Measurements from ENCODE around the gene FOSL1.

FOSL1 gene

DNA sequence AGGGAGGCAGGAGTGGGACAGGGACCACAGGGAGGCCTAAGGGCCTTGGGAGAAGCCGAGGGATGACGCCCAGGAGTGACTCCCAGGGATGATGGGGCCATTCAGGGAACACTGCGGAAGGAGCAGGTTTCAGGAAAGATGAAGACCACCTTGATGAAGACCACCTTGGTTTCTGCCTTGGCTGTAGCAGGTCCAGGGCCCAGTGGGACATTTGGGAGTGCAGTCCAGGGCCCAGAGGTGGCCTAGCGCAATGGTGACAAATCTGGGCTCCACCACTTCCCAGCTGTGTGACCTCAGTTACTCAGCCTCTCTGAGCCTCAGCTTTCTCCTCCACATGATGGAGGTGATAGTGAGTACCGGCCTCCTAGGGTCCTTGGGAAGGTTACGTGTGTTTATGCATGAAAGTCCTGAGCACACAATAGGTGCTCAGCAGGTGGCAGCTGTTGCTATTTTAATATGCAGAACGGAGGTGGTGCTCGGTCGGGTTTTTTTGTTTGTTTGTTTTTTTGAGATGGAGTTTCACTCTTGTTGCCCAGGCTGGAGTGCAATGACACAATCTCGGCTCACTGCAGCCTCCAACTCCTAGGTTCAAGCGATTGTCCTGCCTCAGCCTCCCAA is 45.9 kb upstream of the FOSL1 start:
- Histone ChIP-seq H3K9ac (no peak overlapping the region), H3K4me3 (ENCODE audit: low read depth, low read length) (no peak overlapping the region), H3K79me2 (no peaks in the 10 kb centered on the region), H3K4me1 (no peaks in the 10 kb centered on the region), H3K9me3 (ENCODE audit: control insufficient read depth, low read length) (no peaks in the 10 kb centered on the region), H2AFZ (no peak overlapping the region), H3K27me3 (ENCODE audit: control insufficient read depth, insufficient read depth, low read length) (no peaks in the 10 kb centered on the region), H3K36me3 (ENCODE audit: control insufficient read depth, insufficient read depth, low read length) (no peaks in the 10 kb centered on the region), H3K4me2 (ENCODE audit: low read length) (no peak overlapping the region), H3K27ac (no peak overlapping the region)
- TF ChIP-seq, protein P1, sequence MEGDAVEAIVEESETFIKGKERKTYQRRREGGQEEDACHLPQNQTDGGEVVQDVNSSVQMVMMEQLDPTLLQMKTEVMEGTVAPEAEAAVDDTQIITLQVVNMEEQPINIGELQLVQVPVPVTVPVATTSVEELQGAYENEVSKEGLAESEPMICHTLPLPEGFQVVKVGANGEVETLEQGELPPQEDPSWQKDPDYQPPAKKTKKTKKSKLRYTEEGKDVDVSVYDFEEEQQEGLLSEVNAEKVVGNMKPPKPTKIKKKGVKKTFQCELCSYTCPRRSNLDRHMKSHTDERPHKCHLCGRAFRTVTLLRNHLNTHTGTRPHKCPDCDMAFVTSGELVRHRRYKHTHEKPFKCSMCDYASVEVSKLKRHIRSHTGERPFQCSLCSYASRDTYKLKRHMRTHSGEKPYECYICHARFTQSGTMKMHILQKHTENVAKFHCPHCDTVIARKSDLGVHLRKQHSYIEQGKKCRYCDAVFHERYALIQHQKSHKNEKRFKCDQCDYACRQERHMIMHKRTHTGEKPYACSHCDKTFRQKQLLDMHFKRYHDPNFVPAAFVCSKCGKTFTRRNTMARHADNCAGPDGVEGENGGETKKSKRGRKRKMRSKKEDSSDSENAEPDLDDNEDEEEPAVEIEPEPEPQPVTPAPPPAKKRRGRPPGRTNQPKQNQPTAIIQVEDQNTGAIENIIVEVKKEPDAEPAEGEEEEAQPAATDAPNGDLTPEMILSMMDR (IDR thresholded peaks at IDR 0.05) = no peak

DNA sequence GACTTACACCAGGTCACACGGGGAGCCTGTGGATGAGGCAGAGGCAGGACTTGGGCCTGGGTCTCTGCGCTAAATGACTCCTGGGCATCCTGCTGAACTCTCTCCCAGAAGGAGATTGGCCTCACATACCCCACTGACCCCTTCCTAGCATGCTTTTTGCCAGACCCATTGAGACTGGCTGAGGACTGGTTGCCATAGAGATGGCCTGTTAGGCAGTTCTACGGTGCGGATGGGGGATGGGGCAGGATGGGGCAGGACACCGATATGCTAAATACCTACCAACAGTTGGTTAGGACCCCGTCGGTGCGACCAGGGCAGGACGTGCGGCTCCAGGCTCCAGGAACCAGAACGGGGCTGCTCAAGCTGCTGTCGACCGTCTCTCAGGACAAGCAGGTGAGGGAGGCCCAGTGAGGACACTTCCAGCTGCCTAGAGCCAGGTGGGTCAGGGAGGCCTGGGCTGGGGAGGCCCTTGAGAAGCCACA is 45.3 kb upstream of the FOSL1 start, which contains the start of gene TSGA10IP:
Gene TSGA10IP (plus strand): TSS at position 51 of the 482 bp plus-strand sequence. CDS start 196 bp downstream, at position 247.
- no peaks in the 10 kb centered on the region for H3K4me1 ChIP-seq
- H2AFZ ChIP-seq = no peak within 1 kb of the TSS
- no peaks in the 10 kb centered on the region for H3K79me2 ChIP-seq
- no peaks in the 10 kb centered on the region for H3K27me3 ChIP-seq (ENCODE audit: control insufficient read depth, insufficient read depth, low read length)
- H3K36me3 ChIP-seq (ENCODE audit: control insufficient read depth, insufficient read depth, low read length) = no peaks in the 10 kb centered on the region
- TF ChIP-seq, protein P1 (IDR thresholded peaks at IDR 0.05) = no peak
- no peak within 1 kb of the TSS for H3K4me2 ChIP-seq (ENCODE audit: low read length)
- H3K4me3 ChIP-seq (ENCODE audit: low read depth, low read length) = no peak within 1 kb of the TSS
- H3K27ac ChIP-seq = no peak within 1 kb of the TSS
- no peak within 1 kb of the TSS for H3K9ac ChIP-seq
- no peaks in the 10 kb centered on the region for H3K9me3 ChIP-seq (ENCODE audit: control insufficient read depth, low read length)

DNA sequence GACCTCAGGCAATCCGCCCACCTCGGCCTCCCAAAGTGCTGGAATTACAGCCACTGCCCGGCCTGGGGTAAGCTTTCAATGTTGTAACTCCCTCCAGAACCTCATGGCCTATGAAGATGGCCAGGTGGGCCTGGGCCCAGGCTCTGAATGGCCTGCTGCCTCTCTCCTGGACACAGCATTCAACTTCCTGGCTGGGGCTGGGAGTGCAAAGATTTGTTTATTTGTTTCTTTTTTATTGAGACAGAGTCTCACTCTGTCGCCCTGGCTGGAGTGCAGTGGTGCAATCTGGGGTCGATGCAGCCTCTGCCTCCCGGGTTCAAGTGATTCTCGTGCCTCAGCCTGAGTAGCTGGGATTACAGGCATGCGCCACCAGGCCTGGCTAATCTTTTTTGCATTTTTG is 44.6 kb upstream of the FOSL1 start:
- no peak overlapping the region for H2AFZ ChIP-seq
- no peaks in the 10 kb centered on the region for H3K9me3 ChIP-seq (ENCODE audit: control insufficient read depth, low read length)
- H3K27ac ChIP-seq = no peak overlapping the region
- no peaks in the 10 kb centered on the region for H3K79me2 ChIP-seq
- no peak overlapping the region for H3K4me2 ChIP-seq (ENCODE audit: low read length)
- H3K36me3 ChIP-seq (ENCODE audit: control insufficient read depth, insufficient read depth, low read length) = no peaks in the 10 kb centered on the region
- H3K27me3 ChIP-seq (ENCODE audit: control insufficient read depth, insufficient read depth, low read length) = no peaks in the 10 kb centered on the region
- H3K4me1 ChIP-seq = no peaks in the 10 kb centered on the region
- TF ChIP-seq, protein P1 (IDR thresholded peaks at IDR 0.05) = no peak
- no peak overlapping the region for H3K4me3 ChIP-seq (ENCODE audit: low read depth, low read length)
- no peak overlapping the region for H3K9ac ChIP-seq

DNA sequence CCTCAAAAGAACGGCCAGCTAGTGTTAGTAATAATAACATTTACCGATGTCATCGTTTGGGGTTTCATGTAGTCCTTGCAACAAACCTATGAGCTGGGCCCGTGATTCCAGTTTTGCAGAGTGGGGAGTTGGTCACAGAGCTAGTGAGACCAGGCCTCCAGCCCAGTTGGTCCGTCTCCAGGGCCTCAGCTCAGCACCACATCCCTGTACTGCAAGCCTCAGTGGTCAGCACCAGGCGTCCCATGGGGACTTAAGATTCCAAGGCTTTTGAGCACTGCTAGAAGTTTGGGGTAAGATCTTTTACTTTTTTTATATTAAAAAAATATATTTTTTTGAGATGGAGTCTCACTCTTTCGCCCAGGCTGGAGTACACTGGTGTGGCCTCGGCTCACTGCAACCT is 44.0 kb upstream of the FOSL1 start:
- no peaks in the 10 kb centered on the region for H3K27me3 ChIP-seq (ENCODE audit: control insufficient read depth, insufficient read depth, low read length)
- H3K36me3 ChIP-seq (ENCODE audit: control insufficient read depth, insufficient read depth, low read length) = no peaks in the 10 kb centered on the region
- no peak overlapping the region for H3K4me3 ChIP-seq (ENCODE audit: low read depth, low read length)
- H2AFZ ChIP-seq = no peak overlapping the region
- H3K9me3 ChIP-seq (ENCODE audit: control insufficient read depth, low read length) = no peaks in the 10 kb centered on the region
- H3K27ac ChIP-seq = no peak overlapping the region
- no peaks in the 10 kb centered on the region for H3K79me2 ChIP-seq
- no peak overlapping the region for H3K9ac ChIP-seq
- TF ChIP-seq, protein P1 (IDR thresholded peaks at IDR 0.05) = no peak
- H3K4me1 ChIP-seq = no peaks in the 10 kb centered on the region
- no peak overlapping the region for H3K4me2 ChIP-seq (ENCODE audit: low read length)

DNA sequence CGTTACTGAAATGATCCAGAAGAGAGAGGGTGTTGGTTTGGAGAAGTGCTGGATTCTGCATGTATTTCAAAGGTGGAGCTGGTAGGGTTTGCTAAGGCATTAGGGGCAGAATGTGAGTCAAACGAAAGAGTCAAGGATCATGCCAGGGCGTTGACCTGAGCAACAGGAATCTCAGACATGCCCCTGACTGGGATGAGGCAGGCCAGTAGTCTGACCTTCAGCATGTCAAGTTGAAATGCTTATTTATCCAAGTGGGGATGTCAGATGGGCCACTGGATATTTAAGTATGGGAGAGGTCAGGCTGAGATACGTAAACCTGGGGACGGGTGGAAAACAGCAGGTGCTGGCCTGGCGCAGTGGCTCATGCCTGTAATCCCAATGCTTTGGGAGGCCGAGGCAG is 42.3 kb upstream of the FOSL1 start:
- H3K27me3 ChIP-seq (ENCODE audit: control insufficient read depth, insufficient read depth, low read length) = no peaks in the 10 kb centered on the region
- H3K36me3 ChIP-seq (ENCODE audit: control insufficient read depth, insufficient read depth, low read length) = no peaks in the 10 kb centered on the region
- no peaks in the 10 kb centered on the region for H3K79me2 ChIP-seq
- H3K4me2 ChIP-seq (ENCODE audit: low read length) = no peak overlapping the region
- H3K9me3 ChIP-seq (ENCODE audit: control insufficient read depth, low read length) = no peaks in the 10 kb centered on the region
- TF ChIP-seq, protein P1 (IDR thresholded peaks at IDR 0.05) = no peak
- no peak overlapping the region for H3K4me3 ChIP-seq (ENCODE audit: low read depth, low read length)
- no peak overlapping the region for H2AFZ ChIP-seq
- no peaks in the 10 kb centered on the region for H3K4me1 ChIP-seq
- no peak overlapping the region for H3K9ac ChIP-seq
- no peak overlapping the region for H3K27ac ChIP-seq
